HepG2 (cell line): Measurements from ENCODE around the gene VKORC1. TPM values are rescaled to one million over a fixed set of nuclear protein-coding genes. Genes with fewer than 3 reads are reported as not detected.
A peak's percentile ranks its signal among the peaks of the same experiment; 100 is the strongest.

Source experiments
- AHR ChIP-seq: IDR thresholded peaks from 2 replicates; pipeline ENCODE4 v1.6.1; 2018; ENCODE audit warnings: missing genetic modification reagents, missing compliant biosample characterization
- HMG20A ChIP-seq: IDR thresholded peaks from 2 replicates; pipeline ENCODE4 v1.6.1; 2016; ENCODE audit warnings: borderline replicate concordance
- HNF4G ChIP-seq, 2 experiments: sonication (generic) in 1 of 2; formaldehyde crosslinking in 1 of 2; IDR thresholded peaks; 2 replicates each; pipeline versions ENCODE4 v1.4.0 to v1.6.1; 2011 to 2020; ENCODE audit warnings: borderline replicate concordance in 2 of 2, low read depth in 2 of 2, mild to moderate bottlenecking in 2 of 2, low read length in 1 of 2, missing genetic modification reagents in 1 of 2, moderate library complexity in 1 of 2
- HNRNPL ChIP-seq: fragments of 200-400 bp; formaldehyde crosslinking; IDR thresholded peaks from 2 replicates; pipeline ENCODE4 v1.6.1; 2017; ENCODE audit warnings: mild to moderate bottlenecking, low read depth, low read length
- JUN ChIP-seq: sonication (generic); formaldehyde crosslinking; IDR thresholded peaks from 2 replicates; pipeline ENCODE4 v1.4.0; 2020; ENCODE audit warnings: mild to moderate bottlenecking, missing genetic modification reagents
- SNAPC2 ChIP-seq: sonication (generic); formaldehyde crosslinking; IDR thresholded peaks from 2 replicates; pipeline ENCODE4 v1.8.1; 2022; ENCODE audit warnings: mild to moderate bottlenecking, missing genetic modification reagents
- SRSF1 ChIP-seq: fragments of 200-400 bp; formaldehyde crosslinking; optimal IDR thresholded peaks from 2 replicates; pipeline ENCODE3; 2017; ENCODE audit warnings: mild to moderate bottlenecking, low read depth, low read length, moderate library complexity
- ZFP36 ChIP-seq: fragments of 150-350 bp; IDR thresholded peaks from 2 replicates; pipeline ENCODE4 v1.6.1; 2018; ENCODE audit warnings: borderline replicate concordance, low read length, low read depth; ENCODE audit not compliant: partially characterized antibody
- ZNF430 ChIP-seq: sonication (generic); formaldehyde crosslinking; IDR thresholded peaks from 2 replicates; pipeline ENCODE4 v1.9.0; 2021; ENCODE audit warnings: mild to moderate bottlenecking, missing genetic modification reagents
- ZNF431 ChIP-seq: sonication (generic); formaldehyde crosslinking; IDR thresholded peaks from 2 replicates; pipeline ENCODE4 v1.9.0; 2022; ENCODE audit warnings: missing genetic modification reagents, low read depth, mild to moderate bottlenecking, borderline replicate concordance
- ZNF546 ChIP-seq: sonication (generic); formaldehyde crosslinking; conservative IDR thresholded peaks from 2 replicates; pipeline ENCODE4 v1.8.1; 2023; ENCODE audit warnings: mild to moderate bottlenecking, missing genetic modification reagents
- ZNF557 ChIP-seq: sonication (generic); formaldehyde crosslinking; IDR thresholded peaks from 2 replicates; pipeline ENCODE4 v1.4.0; 2020; ENCODE audit warnings: missing genetic modification reagents
- ZNF609 ChIP-seq: sonication (generic); formaldehyde crosslinking; IDR thresholded peaks from 2 replicates; pipeline ENCODE4 v1.4.0; 2020; ENCODE audit warnings: mild to moderate bottlenecking, missing genetic modification reagents, borderline replicate concordance
- ZNF773 ChIP-seq: sonication (generic); formaldehyde crosslinking; IDR thresholded peaks from 2 replicates; pipeline ENCODE4 v1.4.0; 2020; ENCODE audit warnings: missing genetic modification reagents, borderline replicate concordance
- ZSCAN31 ChIP-seq: sonication (generic); formaldehyde crosslinking; IDR thresholded peaks from 2 replicates; pipeline ENCODE4 v1.5.0; 2020; ENCODE audit warnings: low read depth, mild to moderate bottlenecking, missing genetic modification reagents
- polyA plus RNA-seq, 8 experiments: library from polyadenylated mRNA; depleted of rRNA in 3 of 8; stranded (reverse) in 7 of 8; unstranded in 1 of 8; fragments of >200 nt; fragmentation: Illumina TruSeq in 4 of 8; extraction: Trizol in 4 of 8; gene quantifications; 2 replicates each; pipeline versions ENCODE4 v1.2.1 to v1.2.3, GENCODE V29; 2011 to 2016; ENCODE audit warnings: low read depth in 4 of 8, missing spikeins in 1 of 8, mixed read lengths in 1 of 8; ENCODE audit not compliant: insufficient read depth in 1 of 8
- total RNA-seq, 5 experiments: library from RNA; depleted of rRNA; stranded (reverse); fragments of >200 nt; fragmentation: Illumina TruSeq; extraction: Trizol; gene quantifications; 2 replicates each; pipeline ENCODE4 v1.2.3, GENCODE V29; 2016; ENCODE audit warnings: low read depth in 1 of 5
- TF ChIP-seq, protein P1 (sequence below): sonication (generic); formaldehyde crosslinking; IDR thresholded peaks from 2 replicates; pipeline ENCODE4 v1.5.1; 2020; ENCODE audit warnings: missing genetic modification reagents, mild to moderate bottlenecking, borderline replicate concordance
- TF ChIP-seq, protein P2 (sequence below): IDR thresholded peaks from 2 replicates; pipeline ENCODE4 v1.6.1; 2012; ENCODE audit warnings: inconsistent platforms
- TF ChIP-seq, protein P3 (sequence below): sonication (generic); formaldehyde crosslinking; conservative IDR thresholded peaks from 2 replicates; pipeline ENCODE4 v1.8.0; 2022; ENCODE audit warnings: low read depth, missing genetic modification reagents
- TF ChIP-seq, protein P4 (sequence below): sonication (generic); formaldehyde crosslinking; IDR thresholded peaks from 2 replicates; pipeline ENCODE4 v1.5.0; 2020; ENCODE audit warnings: mild to moderate bottlenecking, low read depth, missing genetic modification reagents, borderline replicate concordance

Gene VKORC1
- total and polyA plus RNA-seq, 2 of the 13 experiments (the other 11 are each of a cell fraction or from before 2014, with no cell fraction given): 141 to 615 TPM

DNA sequence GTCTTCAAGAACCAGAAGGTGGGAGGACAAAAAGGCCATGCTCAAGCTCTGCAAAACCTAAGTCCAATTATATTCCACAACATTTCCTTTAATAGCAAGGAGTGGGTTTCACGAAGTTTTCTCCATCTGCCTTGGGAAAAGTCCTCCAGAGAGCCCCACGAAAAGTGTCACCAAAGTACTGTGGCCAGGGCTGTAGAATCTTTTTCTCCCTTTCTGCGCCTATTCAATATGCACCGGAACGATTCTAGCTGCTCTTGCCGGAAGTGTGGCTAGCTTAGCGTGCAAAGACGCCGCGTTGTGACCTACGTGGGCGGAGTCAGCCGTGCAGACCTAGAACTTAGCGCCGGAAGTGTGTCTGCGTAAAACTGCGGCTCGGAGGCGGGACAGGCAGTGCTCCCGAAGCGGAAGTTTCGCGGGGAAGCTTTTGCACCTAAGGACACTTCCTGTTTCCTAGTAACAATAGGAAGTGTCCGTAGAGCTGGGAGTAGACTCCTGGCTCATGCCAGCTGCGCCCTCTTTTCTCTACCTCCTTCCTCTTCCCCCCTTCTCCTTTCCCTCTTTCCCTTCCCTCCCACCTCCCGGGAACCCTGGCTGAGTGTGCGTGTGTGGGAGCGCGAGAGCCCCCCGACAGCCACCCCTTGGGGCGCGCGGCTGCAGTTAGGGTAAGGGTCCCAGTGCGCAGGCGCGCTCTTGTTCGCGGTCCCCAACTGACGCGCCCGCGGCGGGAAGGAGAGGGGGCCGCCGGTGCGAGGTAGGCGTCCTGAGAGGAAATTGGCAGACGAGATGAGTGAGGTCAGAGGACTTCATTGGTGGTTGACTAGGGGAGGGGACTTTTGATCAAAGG is 20.4 kb downstream of the VKORC1 start, which contains the start of the genes ZNF646 and ZNF668 (continued):
- peak; percentile 91 for TF ChIP-seq SNAPC2 (CRISPR knock-in tag)
- no peak; the same call in 1 of the 2 replicates for TF ChIP-seq ZSCAN31 (CRISPR knock-in tag)
- TF ChIP-seq HNRNPL: 0 out of 2 replicates have a peak, but pooled peaks have one; percentile 19
- TF ChIP-seq ZNF430: peak; percentile 31
- TF ChIP-seq HMG20A (CRISPR knock-in tag): 0 out of 2 replicates have a peak, but pooled peaks have one; percentile 31
- TF ChIP-seq, protein P1, sequence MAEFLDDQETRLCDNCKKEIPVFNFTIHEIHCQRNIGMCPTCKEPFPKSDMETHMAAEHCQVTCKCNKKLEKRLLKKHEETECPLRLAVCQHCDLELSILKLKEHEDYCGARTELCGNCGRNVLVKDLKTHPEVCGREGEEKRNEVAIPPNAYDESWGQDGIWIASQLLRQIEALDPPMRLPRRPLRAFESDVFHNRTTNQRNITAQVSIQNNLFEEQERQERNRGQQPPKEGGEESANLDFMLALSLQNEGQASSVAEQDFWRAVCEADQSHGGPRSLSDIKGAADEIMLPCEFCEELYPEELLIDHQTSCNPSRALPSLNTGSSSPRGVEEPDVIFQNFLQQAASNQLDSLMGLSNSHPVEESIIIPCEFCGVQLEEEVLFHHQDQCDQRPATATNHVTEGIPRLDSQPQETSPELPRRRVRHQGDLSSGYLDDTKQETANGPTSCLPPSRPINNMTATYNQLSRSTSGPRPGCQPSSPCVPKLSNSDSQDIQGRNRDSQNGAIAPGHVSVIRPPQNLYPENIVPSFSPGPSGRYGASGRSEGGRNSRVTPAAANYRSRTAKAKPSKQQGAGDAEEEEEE (CRISPR knock-in tag): peak; percentile 79; the same call in 1 of the 2 replicates
- TF ChIP-seq ZNF431 (CRISPR knock-in tag): no peak; the same call in none of the 2 replicates
- TF ChIP-seq JUN: no peak
- peak; percentile 62; the same call in 1 of the 2 replicates for TF ChIP-seq HNF4G (IDR thresholded peaks at IDR 0.05; ENCODE audit: borderline replicate concordance, low read depth, low read length)
- TF ChIP-seq HNF4G (CRISPR knock-in tag; IDR thresholded peaks at IDR 0.05; ENCODE audit: borderline replicate concordance, low read depth): no peak
- TF ChIP-seq, protein P2, sequence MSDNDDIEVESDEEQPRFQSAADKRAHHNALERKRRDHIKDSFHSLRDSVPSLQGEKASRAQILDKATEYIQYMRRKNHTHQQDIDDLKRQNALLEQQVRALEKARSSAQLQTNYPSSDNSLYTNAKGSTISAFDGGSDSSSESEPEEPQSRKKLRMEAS: peak; percentile 89
- TF ChIP-seq AHR: peak; percentile 89
- TF ChIP-seq ZNF557 (CRISPR knock-in tag): peak; percentile 46; the same call in 1 of the 2 replicates
- no peak for TF ChIP-seq ZNF609 (CRISPR knock-in tag)
- TF ChIP-seq, protein P3, sequence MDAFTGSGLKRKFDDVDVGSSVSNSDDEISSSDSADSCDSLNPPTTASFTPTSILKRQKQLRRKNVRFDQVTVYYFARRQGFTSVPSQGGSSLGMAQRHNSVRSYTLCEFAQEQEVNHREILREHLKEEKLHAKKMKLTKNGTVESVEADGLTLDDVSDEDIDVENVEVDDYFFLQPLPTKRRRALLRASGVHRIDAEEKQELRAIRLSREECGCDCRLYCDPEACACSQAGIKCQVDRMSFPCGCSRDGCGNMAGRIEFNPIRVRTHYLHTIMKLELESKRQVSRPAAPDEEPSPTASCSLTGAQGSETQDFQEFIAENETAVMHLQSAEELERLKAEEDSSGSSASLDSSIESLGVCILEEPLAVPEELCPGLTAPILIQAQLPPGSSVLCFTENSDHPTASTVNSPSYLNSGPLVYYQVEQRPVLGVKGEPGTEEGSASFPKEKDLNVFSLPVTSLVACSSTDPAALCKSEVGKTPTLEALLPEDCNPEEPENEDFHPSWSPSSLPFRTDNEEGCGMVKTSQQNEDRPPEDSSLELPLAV (CRISPR knock-in tag): no peak
- no peak for TF ChIP-seq SRSF1
- TF ChIP-seq ZNF773 (CRISPR knock-in tag): peak; percentile 51; the same call in 1 of the 2 replicates
- TF ChIP-seq, protein P4, sequence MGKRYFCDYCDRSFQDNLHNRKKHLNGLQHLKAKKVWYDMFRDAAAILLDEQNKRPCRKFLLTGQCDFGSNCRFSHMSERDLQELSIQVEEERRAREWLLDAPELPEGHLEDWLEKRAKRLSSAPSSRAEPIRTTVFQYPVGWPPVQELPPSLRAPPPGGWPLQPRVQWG (CRISPR knock-in tag): no peak
- no peak; the same call in none of the 2 replicates for TF ChIP-seq ZNF546 (CRISPR knock-in tag)
- TF ChIP-seq ZFP36: no peak
